SK-N-MC (cell line): ENCODE results near the gene FN1.

ENCODE experiments used
- DNase-seq: peaks from one replicate; pipeline ENCODE4 v3.0.0-alpha.2; 2011; ENCODE audit warnings: low read depth, low spot score
- H3K27ac ChIP-seq: fragments of 200-600 bp; sonication (generic); 2 replicates; pipeline ENCODE4 v1.5.1; 2016; ENCODE audit warnings: mixed run types
- H3K36me3 ChIP-seq: fragments of 200-600 bp; sonication (generic); 2 replicates; pipeline ENCODE4 v1.6.1; 2017; ENCODE audit warnings: antibody characterized with exemption, low read length, mixed read lengths; ENCODE audit not compliant: insufficient read depth
- H3K4me3 ChIP-seq: fragments of 200-600 bp; sonication (generic); 2 replicates; pipeline ENCODE4 v1.5.1; 2016
- H3K9ac ChIP-seq: fragments of 200-600 bp; sonication (generic); 2 replicates; pipeline ENCODE4 v1.8.0; 2017; ENCODE audit warnings: mixed run types, mixed read lengths; ENCODE audit not compliant: insufficient read length
- H3K9me3 ChIP-seq: fragments of 200-600 bp; sonication (generic); 2 replicates; pipeline ENCODE4 v1.6.1; 2017; ENCODE audit warnings: low read depth, mild to moderate bottlenecking, antibody characterized with exemption, low read length, moderate library complexity, mixed read lengths
- EZH2 ChIP-seq: fragments of 200-600 bp; sonication (generic); IDR thresholded peaks from one replicate; pipeline ENCODE4 v1.6.1; 2017; ENCODE audit warnings: antibody characterized with exemption
- FOXP2 ChIP-seq: optimal IDR thresholded peaks from 2 replicates; pipeline ENCODE3; 2011; ENCODE audit warnings: mild to moderate bottlenecking, moderate library complexity; ENCODE audit not compliant: insufficient read depth; ENCODE audit errors: extremely low read length, control extremely low read depth
- POLR2AphosphoS5 ChIP-seq: IDR thresholded peaks from 2 replicates; pipeline ENCODE4 v1.6.1; 2012; ENCODE audit warnings: mild to moderate bottlenecking, low read depth, low read length, borderline replicate concordance

The FN1 gene

GRCh38 chr2:215450188-215451011 is 14.5 kb upstream of the FN1 start:
- no peaks in the 10 kb centered on the region for H3K9me3 ChIP-seq
- TF ChIP-seq POLR2AphosphoS5 (no peak), FOXP2 (no peak), EZH2 (no peak)
- no peak overlapping the region for H3K9ac ChIP-seq
- DNase-seq: no peak
- H3K27ac ChIP-seq: no peak overlapping the region
- H3K4me3 ChIP-seq: no peak overlapping the region
- H3K36me3 ChIP-seq: no peaks in the 10 kb centered on the region

DNA sequence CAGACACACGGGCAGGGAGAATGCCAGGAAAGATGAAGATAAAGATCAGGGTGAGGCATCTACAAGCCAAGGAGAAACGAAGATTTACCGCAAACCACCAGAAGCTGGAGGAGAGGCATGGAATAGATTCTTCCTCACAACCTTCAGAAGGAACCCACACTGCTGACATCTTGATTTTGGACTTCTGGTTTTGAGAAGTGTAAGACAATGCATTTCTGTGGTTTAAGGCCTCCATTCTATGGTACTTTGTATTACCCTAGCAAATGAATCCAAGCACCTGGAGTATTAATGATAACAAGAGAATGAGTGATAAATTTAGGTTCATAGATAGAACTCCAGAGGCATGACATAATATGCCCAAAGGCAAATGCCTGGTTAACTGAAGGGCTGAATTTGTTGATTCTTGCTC is 11.8 kb upstream of the FN1 start:
- no peak overlapping the region for H3K9ac ChIP-seq
- H3K4me3 ChIP-seq: no peak overlapping the region
- no peak for TF ChIP-seq POLR2AphosphoS5
- no peak for TF ChIP-seq FOXP2
- no peak for TF ChIP-seq EZH2
- no peak overlapping the region for H3K27ac ChIP-seq
- H3K9me3 ChIP-seq: no peaks in the 10 kb centered on the region
- H3K36me3 ChIP-seq: no peaks in the 10 kb centered on the region
- DNase-seq: no peak

DNA sequence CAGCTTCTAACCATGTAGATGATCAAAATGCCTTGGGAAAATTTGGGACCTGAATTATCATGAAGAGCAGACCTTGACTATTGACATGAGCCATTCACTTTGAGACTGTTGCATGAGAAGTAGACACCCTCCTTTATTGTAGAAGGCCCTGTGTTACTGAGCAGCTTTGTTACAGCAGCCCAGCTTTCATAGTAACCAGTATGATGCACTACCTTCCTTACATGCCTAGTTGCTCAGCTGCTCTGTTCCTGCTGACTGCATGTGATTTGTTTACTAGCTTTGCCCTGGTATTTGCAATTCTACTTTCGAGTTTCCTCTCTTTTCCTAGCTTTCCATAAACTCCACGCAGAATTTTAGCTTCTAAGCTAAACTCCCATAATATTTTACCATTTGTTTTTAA is 11.2 kb upstream of the FN1 start:
- H3K4me3 ChIP-seq: no peak overlapping the region
- H3K27ac ChIP-seq: no peak overlapping the region
- no peaks in the 10 kb centered on the region for H3K9me3 ChIP-seq
- DNase-seq: no peak
- H3K36me3 ChIP-seq: no peaks in the 10 kb centered on the region
- TF ChIP-seq FOXP2 (no peak), EZH2 (no peak)
- no peak overlapping the region for H3K9ac ChIP-seq

DNA sequence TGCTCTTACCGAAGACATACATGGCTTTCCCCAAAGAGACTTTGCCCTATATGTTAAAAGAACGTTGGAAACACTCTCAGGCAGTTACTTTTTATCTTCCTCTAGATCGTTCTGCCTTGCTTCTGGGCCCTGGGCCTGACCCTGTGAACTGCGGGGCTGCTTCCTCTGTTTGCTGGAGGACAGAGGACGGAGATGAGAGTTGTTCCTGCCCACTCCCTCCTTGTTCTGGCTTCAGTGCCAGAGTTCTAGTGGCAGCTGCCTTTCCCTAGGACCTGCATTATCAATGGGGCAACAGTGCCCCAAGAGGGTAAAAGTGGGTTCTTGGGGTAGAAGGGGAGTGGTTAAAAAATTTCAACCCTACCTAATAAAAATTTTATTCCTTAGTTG is 6.5 kb upstream of the FN1 start:
- TF ChIP-seq FOXP2 (no peak), EZH2 (no peak), POLR2AphosphoS5 (no peak)
- no peak overlapping the region for H3K27ac ChIP-seq
- H3K36me3 ChIP-seq: no peaks in the 10 kb centered on the region
- no peak for DNase-seq
- H3K9ac ChIP-seq: no peak overlapping the region
- H3K4me3 ChIP-seq: no peak overlapping the region
- no peaks in the 10 kb centered on the region for H3K9me3 ChIP-seq

DNA sequence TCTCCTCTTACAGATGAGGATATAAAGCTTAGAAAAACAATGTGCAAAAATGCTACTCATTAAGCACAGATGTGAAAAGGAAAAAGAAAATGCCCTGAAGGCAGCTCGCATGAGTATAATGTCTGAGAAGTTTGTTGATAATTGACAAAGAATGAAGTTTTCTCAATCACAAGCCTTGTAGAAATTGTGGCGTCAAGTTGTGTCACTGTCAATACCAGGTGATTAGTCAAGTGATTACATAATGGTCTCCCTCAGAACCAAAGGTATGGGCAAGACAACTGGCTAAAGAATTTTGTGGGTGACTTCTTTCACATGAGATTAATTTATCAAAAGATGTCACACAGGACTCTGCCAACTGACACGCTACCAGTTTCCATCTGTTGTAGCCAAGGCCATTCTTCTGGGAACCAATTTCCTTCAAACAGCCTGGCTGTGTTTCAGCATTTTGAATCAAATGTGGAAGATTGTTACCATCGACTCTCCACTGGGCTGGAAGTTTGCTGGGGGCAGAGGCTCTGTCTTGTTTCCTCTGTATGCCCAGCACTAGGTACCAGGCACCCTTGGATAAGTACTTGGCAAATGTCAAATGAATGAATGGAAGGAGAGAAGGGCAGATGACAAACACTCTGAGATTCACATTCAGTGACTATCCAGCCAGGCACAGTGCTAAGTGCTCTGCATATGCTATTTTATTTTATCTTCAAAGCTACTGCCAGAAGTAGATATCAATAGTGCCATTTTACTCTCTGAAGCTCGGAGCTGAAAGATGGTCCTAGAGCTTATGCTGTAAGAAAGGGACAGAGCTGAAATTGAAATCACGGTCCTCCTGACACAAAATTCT is 5.9 kb upstream of the FN1 start:
- TF ChIP-seq EZH2: no peak
- no peaks in the 10 kb centered on the region for H3K36me3 ChIP-seq
- DNase-seq: no peak
- no peak overlapping the region for H3K4me3 ChIP-seq
- H3K27ac ChIP-seq: no peak overlapping the region
- no peak overlapping the region for H3K9ac ChIP-seq
- H3K9me3 ChIP-seq: no peaks in the 10 kb centered on the region

- Histone ChIP-seq H3K9me3 (no peaks in the 10 kb centered on the region), H3K4me3 (no peak overlapping the region), H3K27ac (no peak overlapping the region), H3K36me3 (no peaks in the 10 kb centered on the region), H3K9ac (no peak overlapping the region)
- DNase-seq: no peak
- TF ChIP-seq EZH2 (no peak), FOXP2 (no peak), POLR2AphosphoS5 (no peak)
Observed at GRCh38 chr2:215439980-215440512, 4.2 kb upstream of the FN1 start.

- no peak overlapping the region for H3K4me3 ChIP-seq
- TF ChIP-seq FOXP2 (no peak), EZH2 (no peak), POLR2AphosphoS5 (no peak)
- no peaks in the 10 kb centered on the region for H3K36me3 ChIP-seq
- no peak overlapping the region for H3K27ac ChIP-seq
- no peak for DNase-seq
- H3K9me3 ChIP-seq: no peaks in the 10 kb centered on the region
- no peak overlapping the region for H3K9ac ChIP-seq
Observed at GRCh38 chr2:215439404-215439803, 3.5 kb upstream of the FN1 start.

DNA sequence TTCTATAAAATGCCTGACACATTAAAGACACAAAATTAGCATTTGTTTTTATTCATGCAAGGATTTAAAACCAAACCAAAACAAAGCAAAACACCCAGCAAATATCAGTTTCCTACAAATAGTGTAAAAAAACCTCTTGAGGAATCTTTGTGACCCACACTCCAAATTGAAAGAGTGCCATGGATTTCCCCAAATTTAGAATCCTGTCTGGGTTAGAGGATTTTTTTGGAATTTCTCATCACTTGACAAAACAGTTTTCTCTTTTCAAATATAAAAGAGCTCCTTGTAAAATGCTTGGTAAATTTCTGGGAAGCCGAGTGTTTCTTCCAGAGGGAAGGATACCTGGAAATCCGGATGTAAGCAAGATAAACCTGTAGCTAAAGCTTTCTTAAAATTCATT is 1.7 kb upstream of the FN1 start:
- H3K4me3 ChIP-seq: peak overlapping the region; percentile 82
- H3K36me3 ChIP-seq: peaks cover 8% of the 10 kb centered on the region; the same call in 1 of the 2 replicates
- H3K9me3 ChIP-seq: no peaks in the 10 kb centered on the region
- no peak overlapping the region for H3K27ac ChIP-seq
- DNase-seq: no peak
- H3K9ac ChIP-seq: peak overlapping the region; percentile 90
- TF ChIP-seq POLR2AphosphoS5 (no peak), EZH2 (no peak), FOXP2 (no peak)
